ENCODE measurements around the gene CDH6.

The CDH6 gene

GRCh38 chr5:31215236-31215635, 21.8 kb downstream of the CDH6 start:
- no peak overlapping the region for H2AFZ ChIP-seq (ENCODE audit: low read depth, low read length, severe bottlenecking)
- no peaks in the 10 kb centered on the region for H3K9me3 ChIP-seq (ENCODE audit: insufficient read depth, low read length)
- H3K9me2 ChIP-seq (replicated peaks; ENCODE audit: insufficient read depth, low read length): no peaks in the 10 kb centered on the region
- no peaks in the 10 kb centered on the region for H3K79me2 ChIP-seq (ENCODE audit: insufficient read depth, low read length)
- H3K4me3 ChIP-seq (ENCODE audit: insufficient read depth, low read length, poor library complexity, severe bottlenecking): no peak overlapping the region
- no peaks in the 10 kb centered on the region for H4K20me1 ChIP-seq (ENCODE audit: low read depth, low read length)
- no peak overlapping the region for H3K4me2 ChIP-seq (ENCODE audit: low read depth, low read length, poor library complexity, severe bottlenecking)
- no peaks in the 10 kb centered on the region for H3K36me3 ChIP-seq (ENCODE audit: low read length)
- no peak overlapping the region for H3K27ac ChIP-seq (ENCODE audit: low read depth, low read length)
- no peak overlapping the region for H3K9ac ChIP-seq (ENCODE audit: low read length)
- no peak for TF ChIP-seq EZH2phosphoT487 (conservative IDR thresholded peaks at IDR 0.05; ENCODE audit: low read length)
- TF ChIP-seq CTCF (IDR thresholded peaks at IDR 0.05; ENCODE audit: insufficient read depth, low read length, poor library complexity, severe bottlenecking): no peak
- no peaks in the 10 kb centered on the region for H3K27me3 ChIP-seq (ENCODE audit: low read length)
- H3F3A ChIP-seq (ENCODE audit: insufficient read depth): no peaks in the 10 kb centered on the region

- H4K20me1 ChIP-seq (ENCODE audit: low read depth, low read length): no peaks in the 10 kb centered on the region
- H3K36me3 ChIP-seq (ENCODE audit: low read length): no peaks in the 10 kb centered on the region
- no peak overlapping the region for H3K4me2 ChIP-seq (ENCODE audit: low read depth, low read length, poor library complexity, severe bottlenecking)
- no peak overlapping the region for H3K4me3 ChIP-seq (ENCODE audit: insufficient read depth, low read length, poor library complexity, severe bottlenecking)
- no peaks in the 10 kb centered on the region for H3F3A ChIP-seq (ENCODE audit: insufficient read depth)
- H3K9me2 ChIP-seq (replicated peaks; ENCODE audit: insufficient read depth, low read length): no peaks in the 10 kb centered on the region
- no peak overlapping the region for H3K27ac ChIP-seq (ENCODE audit: low read depth, low read length)
- H2AFZ ChIP-seq (ENCODE audit: low read depth, low read length, severe bottlenecking): no peak overlapping the region
- no peaks in the 10 kb centered on the region for H3K9me3 ChIP-seq (ENCODE audit: insufficient read depth, low read length)
- H3K9ac ChIP-seq (ENCODE audit: low read length): no peak overlapping the region
- no peaks in the 10 kb centered on the region for H3K79me2 ChIP-seq (ENCODE audit: insufficient read depth, low read length)
- H3K27me3 ChIP-seq (ENCODE audit: low read length): no peaks in the 10 kb centered on the region
- TF ChIP-seq CTCF (IDR thresholded peaks at IDR 0.05; ENCODE audit: insufficient read depth, low read length, poor library complexity, severe bottlenecking) (no peak), EZH2phosphoT487 (conservative IDR thresholded peaks at IDR 0.05; ENCODE audit: low read length) (no peak)
Observed at GRCh38 chr5:31217446-31217845, 24.0 kb downstream of the CDH6 start.

- Histone ChIP-seq H3K4me2 (ENCODE audit: low read depth, low read length, poor library complexity, severe bottlenecking) (no peak overlapping the region), H3K9ac (ENCODE audit: low read length) (no peak overlapping the region), H3K27ac (ENCODE audit: low read depth, low read length) (no peak overlapping the region), H3K4me3 (ENCODE audit: insufficient read depth, low read length, poor library complexity, severe bottlenecking) (no peak overlapping the region), H3K79me2 (ENCODE audit: insufficient read depth, low read length) (no peaks in the 10 kb centered on the region), H2AFZ (ENCODE audit: low read depth, low read length, severe bottlenecking) (no peak overlapping the region), H3F3A (ENCODE audit: insufficient read depth) (no peaks in the 10 kb centered on the region), H3K36me3 (ENCODE audit: low read length) (no peaks in the 10 kb centered on the region), H4K20me1 (ENCODE audit: low read depth, low read length) (no peaks in the 10 kb centered on the region), H3K27me3 (ENCODE audit: low read length) (no peaks in the 10 kb centered on the region), H3K9me2 (replicated peaks; ENCODE audit: insufficient read depth, low read length) (no peaks in the 10 kb centered on the region), H3K9me3 (ENCODE audit: insufficient read depth, low read length) (no peaks in the 10 kb centered on the region)
- TF ChIP-seq EZH2phosphoT487 (conservative IDR thresholded peaks at IDR 0.05; ENCODE audit: low read length): no peak
- TF ChIP-seq CTCF (IDR thresholded peaks at IDR 0.05; ENCODE audit: insufficient read depth, low read length, poor library complexity, severe bottlenecking): no peak
Observed at GRCh38 chr5:31218978-31219377, 25.5 kb downstream of the CDH6 start.

All from SU-DHL-6 (cell line).